ENCODE results near the gene FEM1B. TPM values are rescaled to one million over a fixed set of nuclear protein-coding genes. Genes with fewer than 3 reads are reported as not detected.

FEM1B gene
- total and polyA plus RNA-seq, 2 of the 8 experiments (the other 6 are each of a cell fraction or from before 2014, with no cell fraction given) = 36.1 to 83.8 TPM

DNA sequence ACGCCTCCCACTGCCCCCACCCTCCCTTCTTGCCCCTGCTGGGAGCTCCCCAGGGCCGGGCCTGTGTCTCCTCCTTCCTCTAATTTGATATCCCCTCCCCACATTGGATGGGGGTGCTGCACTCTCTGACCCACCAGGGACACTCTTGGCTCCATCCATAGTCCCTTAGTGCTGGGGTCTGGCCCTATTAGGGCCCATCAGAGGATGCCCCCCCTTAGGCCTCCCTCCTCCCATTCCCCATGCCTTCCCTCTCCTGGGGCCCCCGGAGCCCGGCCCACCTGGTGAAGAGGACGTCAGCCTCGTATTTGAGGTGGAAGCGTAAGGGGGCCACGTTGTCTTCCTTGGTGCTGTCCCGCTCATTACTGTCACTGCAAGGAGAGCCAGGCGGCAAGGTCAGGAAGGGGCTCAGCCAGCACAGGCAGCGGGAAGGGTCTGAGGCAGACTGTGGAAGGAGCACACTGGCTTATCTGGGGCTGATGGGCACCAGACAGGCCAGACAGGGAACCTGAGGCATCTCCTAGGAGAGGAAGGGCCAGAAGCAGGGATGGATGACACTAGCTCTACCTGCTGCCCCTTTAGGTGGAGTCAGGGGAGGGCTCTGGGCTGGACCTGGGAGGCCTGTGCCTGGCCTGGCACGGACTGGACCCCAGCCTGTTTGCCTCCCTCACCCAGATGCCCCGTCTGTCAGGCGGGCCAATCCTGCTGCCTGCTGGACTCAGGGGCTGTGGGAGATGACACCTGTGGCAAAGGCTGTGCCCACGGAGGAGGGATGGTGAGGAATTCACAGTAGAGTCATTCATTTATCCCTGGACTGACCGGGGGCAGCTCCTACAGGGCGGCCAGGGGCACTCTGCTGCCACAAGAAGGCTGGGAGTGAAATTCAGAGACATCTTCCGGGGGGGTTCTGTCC, 36.2 kb downstream of the FEM1B start (continued):
- TF ChIP-seq, protein P1, sequence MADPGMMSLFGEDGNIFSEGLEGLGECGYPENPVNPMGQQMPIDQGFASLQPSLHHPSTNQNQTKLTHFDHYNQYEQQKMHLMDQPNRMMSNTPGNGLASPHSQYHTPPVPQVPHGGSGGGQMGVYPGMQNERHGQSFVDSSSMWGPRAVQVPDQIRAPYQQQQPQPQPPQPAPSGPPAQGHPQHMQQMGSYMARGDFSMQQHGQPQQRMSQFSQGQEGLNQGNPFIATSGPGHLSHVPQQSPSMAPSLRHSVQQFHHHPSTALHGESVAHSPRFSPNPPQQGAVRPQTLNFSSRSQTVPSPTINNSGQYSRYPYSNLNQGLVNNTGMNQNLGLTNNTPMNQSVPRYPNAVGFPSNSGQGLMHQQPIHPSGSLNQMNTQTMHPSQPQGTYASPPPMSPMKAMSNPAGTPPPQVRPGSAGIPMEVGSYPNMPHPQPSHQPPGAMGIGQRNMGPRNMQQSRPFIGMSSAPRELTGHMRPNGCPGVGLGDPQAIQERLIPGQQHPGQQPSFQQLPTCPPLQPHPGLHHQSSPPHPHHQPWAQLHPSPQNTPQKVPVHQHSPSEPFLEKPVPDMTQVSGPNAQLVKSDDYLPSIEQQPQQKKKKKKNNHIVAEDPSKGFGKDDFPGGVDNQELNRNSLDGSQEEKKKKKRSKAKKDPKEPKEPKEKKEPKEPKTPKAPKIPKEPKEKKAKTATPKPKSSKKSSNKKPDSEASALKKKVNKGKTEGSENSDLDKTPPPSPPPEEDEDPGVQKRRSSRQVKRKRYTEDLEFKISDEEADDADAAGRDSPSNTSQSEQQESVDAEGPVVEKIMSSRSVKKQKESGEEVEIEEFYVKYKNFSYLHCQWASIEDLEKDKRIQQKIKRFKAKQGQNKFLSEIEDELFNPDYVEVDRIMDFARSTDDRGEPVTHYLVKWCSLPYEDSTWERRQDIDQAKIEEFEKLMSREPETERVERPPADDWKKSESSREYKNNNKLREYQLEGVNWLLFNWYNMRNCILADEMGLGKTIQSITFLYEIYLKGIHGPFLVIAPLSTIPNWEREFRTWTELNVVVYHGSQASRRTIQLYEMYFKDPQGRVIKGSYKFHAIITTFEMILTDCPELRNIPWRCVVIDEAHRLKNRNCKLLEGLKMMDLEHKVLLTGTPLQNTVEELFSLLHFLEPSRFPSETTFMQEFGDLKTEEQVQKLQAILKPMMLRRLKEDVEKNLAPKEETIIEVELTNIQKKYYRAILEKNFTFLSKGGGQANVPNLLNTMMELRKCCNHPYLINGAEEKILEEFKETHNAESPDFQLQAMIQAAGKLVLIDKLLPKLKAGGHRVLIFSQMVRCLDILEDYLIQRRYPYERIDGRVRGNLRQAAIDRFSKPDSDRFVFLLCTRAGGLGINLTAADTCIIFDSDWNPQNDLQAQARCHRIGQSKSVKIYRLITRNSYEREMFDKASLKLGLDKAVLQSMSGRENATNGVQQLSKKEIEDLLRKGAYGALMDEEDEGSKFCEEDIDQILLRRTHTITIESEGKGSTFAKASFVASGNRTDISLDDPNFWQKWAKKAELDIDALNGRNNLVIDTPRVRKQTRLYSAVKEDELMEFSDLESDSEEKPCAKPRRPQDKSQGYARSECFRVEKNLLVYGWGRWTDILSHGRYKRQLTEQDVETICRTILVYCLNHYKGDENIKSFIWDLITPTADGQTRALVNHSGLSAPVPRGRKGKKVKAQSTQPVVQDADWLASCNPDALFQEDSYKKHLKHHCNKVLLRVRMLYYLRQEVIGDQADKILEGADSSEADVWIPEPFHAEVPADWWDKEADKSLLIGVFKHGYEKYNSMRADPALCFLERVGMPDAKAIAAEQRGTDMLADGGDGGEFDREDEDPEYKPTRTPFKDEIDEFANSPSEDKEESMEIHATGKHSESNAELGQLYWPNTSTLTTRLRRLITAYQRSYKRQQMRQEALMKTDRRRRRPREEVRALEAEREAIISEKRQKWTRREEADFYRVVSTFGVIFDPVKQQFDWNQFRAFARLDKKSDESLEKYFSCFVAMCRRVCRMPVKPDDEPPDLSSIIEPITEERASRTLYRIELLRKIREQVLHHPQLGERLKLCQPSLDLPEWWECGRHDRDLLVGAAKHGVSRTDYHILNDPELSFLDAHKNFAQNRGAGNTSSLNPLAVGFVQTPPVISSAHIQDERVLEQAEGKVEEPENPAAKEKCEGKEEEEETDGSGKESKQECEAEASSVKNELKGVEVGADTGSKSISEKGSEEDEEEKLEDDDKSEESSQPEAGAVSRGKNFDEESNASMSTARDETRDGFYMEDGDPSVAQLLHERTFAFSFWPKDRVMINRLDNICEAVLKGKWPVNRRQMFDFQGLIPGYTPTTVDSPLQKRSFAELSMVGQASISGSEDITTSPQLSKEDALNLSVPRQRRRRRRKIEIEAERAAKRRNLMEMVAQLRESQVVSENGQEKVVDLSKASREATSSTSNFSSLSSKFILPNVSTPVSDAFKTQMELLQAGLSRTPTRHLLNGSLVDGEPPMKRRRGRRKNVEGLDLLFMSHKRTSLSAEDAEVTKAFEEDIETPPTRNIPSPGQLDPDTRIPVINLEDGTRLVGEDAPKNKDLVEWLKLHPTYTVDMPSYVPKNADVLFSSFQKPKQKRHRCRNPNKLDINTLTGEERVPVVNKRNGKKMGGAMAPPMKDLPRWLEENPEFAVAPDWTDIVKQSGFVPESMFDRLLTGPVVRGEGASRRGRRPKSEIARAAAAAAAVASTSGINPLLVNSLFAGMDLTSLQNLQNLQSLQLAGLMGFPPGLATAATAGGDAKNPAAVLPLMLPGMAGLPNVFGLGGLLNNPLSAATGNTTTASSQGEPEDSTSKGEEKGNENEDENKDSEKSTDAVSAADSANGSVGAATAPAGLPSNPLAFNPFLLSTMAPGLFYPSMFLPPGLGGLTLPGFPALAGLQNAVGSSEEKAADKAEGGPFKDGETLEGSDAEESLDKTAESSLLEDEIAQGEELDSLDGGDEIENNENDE (IDR thresholded peaks at IDR 0.05; ENCODE audit: insufficient replicate concordance, low read length) = no peak

Measured in H1 (cell line).